ENCODE results near the gene DPH5. TPM values are rescaled to one million over a fixed set of nuclear protein-coding genes. Genes with fewer than 3 reads are reported as not detected.

DPH5 gene
- total and polyA plus RNA-seq, 10 of the 15 experiments (the other 5 are each of a cell fraction or from before 2014, with no cell fraction given): 44.1 to 95.7 (median 66.4) TPM

DNA sequence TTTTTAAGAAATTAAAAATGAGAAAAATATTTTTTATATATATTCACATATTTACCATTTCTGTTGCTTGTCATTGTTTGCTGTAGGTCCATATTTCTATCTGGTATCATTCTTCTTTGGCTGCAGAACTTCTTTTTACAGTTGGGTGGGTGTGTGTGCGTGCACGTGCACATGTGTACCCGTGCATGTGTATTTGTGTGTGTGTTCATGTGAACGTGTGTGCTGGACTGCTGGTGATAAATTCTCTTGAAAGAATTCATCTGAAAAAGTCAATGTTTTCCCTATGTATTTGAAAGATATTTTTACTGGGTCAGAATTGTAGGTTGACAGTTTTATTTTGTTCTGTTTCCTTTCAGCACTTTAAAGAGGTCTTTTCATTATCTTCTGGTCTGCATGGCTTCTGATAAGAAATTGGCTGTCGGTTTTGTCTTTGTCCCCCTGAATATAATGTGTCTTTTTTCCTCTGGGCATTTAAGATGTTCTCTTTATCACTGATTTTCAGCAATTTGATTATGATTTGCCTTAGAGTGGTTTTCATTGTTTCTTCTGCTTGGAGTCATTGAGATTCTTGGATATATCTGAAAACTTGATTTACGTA, 34.5 kb upstream of the DPH5 start:
- H2AFZ ChIP-seq (ENCODE audit: control insufficient read depth, low read depth, low read length): no peak overlapping the region
- intact Hi-C loops (cut with micrococcal nuclease; ENCODE audit: unreplicated experiment) (no loop called here), in situ Hi-C loops (cut with MboI) (no loop called here)
- H3K79me2 ChIP-seq (ENCODE audit: control insufficient read depth, insufficient read depth, low read length): no peaks in the 10 kb centered on the region; the same call in 1 of the 2 replicates
- ATAC-seq (no peak), DNase-seq (ENCODE audit: low read depth, low spot score) (no peak), FAIRE-seq (no peak)
- H4K20me1 ChIP-seq (ENCODE audit: control insufficient read depth, insufficient read depth): no peaks in the 10 kb centered on the region
- 96% methylated on average over 6 of the region's 6 CpGs for WGBS (ENCODE audit: insufficient coverage, insufficient replicate concordance, low lambda C conversion rate, missing lambda C conversion rate)
- no peaks in the 10 kb centered on the region for H3K27me3 ChIP-seq (replicated peaks in 1 of 2; ENCODE audit: control insufficient read depth in 2 of 2, insufficient read depth in 2 of 2, low read length in 1 of 2)
- H3K27ac ChIP-seq (ENCODE audit: control insufficient read depth, insufficient read depth): no peak overlapping the region
- POLR2A ChIA-PET: interaction anchor here (0.7 kb wide), 1 partner anchor 37 kb away, joined by 3 read pairs; no protein-coding TSS in a partner anchor
- H3K36me3 ChIP-seq (ENCODE audit: control insufficient read depth in 2 of 2, insufficient read depth in 2 of 2, low read length in 1 of 2): no peaks in the 10 kb centered on the region; a peak in 1 of 4 replicates
- H3K4me1 ChIP-seq (ENCODE audit: control insufficient read depth, insufficient read depth, low read length): peaks cover 8% of the 10 kb centered on the region
- H3K4me3 ChIP-seq: no peak overlapping the region
- BruUV-seq (replicated peaks): no TSS peak
- TF ChIP-seq SREBF2 (IDR thresholded peaks at IDR 0.05; ENCODE audit: low read length) (no peak), CHD1 (IDR thresholded peaks at IDR 0.05; ENCODE audit: low read depth, low read length) (no peak), YBX1 (IDR thresholded peaks at IDR 0.05) (no peak)
- TF ChIP-seq, protein P1, sequence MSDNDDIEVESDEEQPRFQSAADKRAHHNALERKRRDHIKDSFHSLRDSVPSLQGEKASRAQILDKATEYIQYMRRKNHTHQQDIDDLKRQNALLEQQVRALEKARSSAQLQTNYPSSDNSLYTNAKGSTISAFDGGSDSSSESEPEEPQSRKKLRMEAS (IDR thresholded peaks at IDR 0.05; ENCODE audit: low read depth, low read length): no peak
- RAD21 ChIA-PET (ENCODE audit: unreplicated experiment): no interaction called here
- H3K9ac ChIP-seq (ENCODE audit: control insufficient read depth, insufficient read depth, low read length): no peak overlapping the region
- H3K9me3 ChIP-seq (replicated peaks; ENCODE audit: control insufficient read depth, insufficient read depth, low read length): no peaks in the 10 kb centered on the region; the same call in 1 of the 3 replicates
- CTCF ChIA-PET: interaction anchor here (1.1 kb wide), 1 partner anchor 10 kb away, joined by 3 read pairs; no protein-coding TSS in a partner anchor
- SMC1A ChIA-PET (ENCODE audit: uncharacterized antibody, unreplicated experiment): no interaction called here
- H3K4me2 ChIP-seq (ENCODE audit: control insufficient read depth, insufficient read depth): no peak overlapping the region

DNA sequence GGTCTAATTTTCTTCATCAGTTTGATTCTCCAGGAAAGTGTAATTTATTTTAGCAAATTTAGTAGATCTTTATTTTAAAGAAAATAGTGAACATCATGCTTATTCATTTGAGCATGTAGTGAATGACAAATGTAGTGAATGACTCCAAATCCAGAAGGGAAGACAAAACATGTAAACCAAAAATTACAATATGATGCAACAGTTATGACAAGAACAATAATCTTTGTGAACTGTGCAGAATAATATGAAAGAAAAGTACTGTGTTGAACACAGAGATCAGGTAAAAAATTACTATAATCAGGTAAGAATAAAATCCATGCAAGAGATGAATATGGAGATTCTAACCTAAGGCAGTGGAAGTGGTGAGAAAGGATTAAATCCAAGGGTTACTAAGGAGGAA, 30.0 kb upstream of the DPH5 start:
- no TSS peak for BruUV-seq (replicated peaks)
- Histone ChIP-seq H3K27ac (ENCODE audit: control insufficient read depth, insufficient read depth) (no peak overlapping the region), H3K79me2 (ENCODE audit: control insufficient read depth, insufficient read depth, low read length) (no peaks in the 10 kb centered on the region; the same call in 1 of the 2 replicates), H4K20me1 (ENCODE audit: control insufficient read depth, insufficient read depth) (no peaks in the 10 kb centered on the region), H3K9me3 (replicated peaks; ENCODE audit: control insufficient read depth, insufficient read depth, low read length) (no peaks in the 10 kb centered on the region; the same call in 1 of the 3 replicates), H3K4me3 (no peak overlapping the region), H3K27me3 (replicated peaks in 1 of 2; ENCODE audit: control insufficient read depth in 2 of 2, insufficient read depth in 2 of 2, low read length in 1 of 2) (no peaks in the 10 kb centered on the region), H3K4me1 (ENCODE audit: control insufficient read depth, insufficient read depth, low read length) (peaks cover 24% of the 10 kb centered on the region), H3K4me2 (ENCODE audit: control insufficient read depth, insufficient read depth) (no peak overlapping the region), H2AFZ (ENCODE audit: control insufficient read depth, low read depth, low read length) (no peak overlapping the region), H3K36me3 (ENCODE audit: control insufficient read depth in 2 of 2, insufficient read depth in 2 of 2, low read length in 1 of 2) (no peaks in the 10 kb centered on the region; a peak in 1 of 4 replicates), H3K9ac (ENCODE audit: control insufficient read depth, insufficient read depth, low read length) (no peak overlapping the region)
- ChIA-PET RAD21 (ENCODE audit: unreplicated experiment) (no interaction called here), SMC1A (ENCODE audit: uncharacterized antibody, unreplicated experiment) (interaction anchor here (0.9 kb wide), 1 partner anchor 9 kb away, joined by 3 read pairs; no protein-coding TSS in a partner anchor), CTCF (interaction anchor here (1.0 kb wide), 1 partner anchor 19 kb away, joined by 3 read pairs; no protein-coding TSS in a partner anchor), POLR2A (no interaction called here)
- intact Hi-C loops (cut with micrococcal nuclease; ENCODE audit: unreplicated experiment) (no loop called here), in situ Hi-C loops (cut with MboI) (no loop called here)
- FAIRE-seq: no peak
- no peak for DNase-seq (ENCODE audit: low read depth, low spot score)
- TF ChIP-seq MEF2B (IDR thresholded peaks at IDR 0.05; ENCODE audit: partially characterized antibody, poor library complexity, severe bottlenecking) (no peak), MTA3 (IDR thresholded peaks at IDR 0.05; ENCODE audit: borderline replicate concordance, low read length) (no peak), ZNF274 (IDR thresholded peaks at IDR 0.05; ENCODE audit: insufficient read depth, insufficient read length) (no peak), CBX5 (IDR thresholded peaks at IDR 0.05; ENCODE audit: low read depth) (no peak), ZNF24 (IDR thresholded peaks at IDR 0.05) (no peak), SP1 (IDR thresholded peaks at IDR 0.05; ENCODE audit: low read depth, low read length) (no peak), BRCA1 (IDR thresholded peaks at IDR 0.05; ENCODE audit: low read depth, low read length) (no peak)
- TF ChIP-seq, protein P2, sequence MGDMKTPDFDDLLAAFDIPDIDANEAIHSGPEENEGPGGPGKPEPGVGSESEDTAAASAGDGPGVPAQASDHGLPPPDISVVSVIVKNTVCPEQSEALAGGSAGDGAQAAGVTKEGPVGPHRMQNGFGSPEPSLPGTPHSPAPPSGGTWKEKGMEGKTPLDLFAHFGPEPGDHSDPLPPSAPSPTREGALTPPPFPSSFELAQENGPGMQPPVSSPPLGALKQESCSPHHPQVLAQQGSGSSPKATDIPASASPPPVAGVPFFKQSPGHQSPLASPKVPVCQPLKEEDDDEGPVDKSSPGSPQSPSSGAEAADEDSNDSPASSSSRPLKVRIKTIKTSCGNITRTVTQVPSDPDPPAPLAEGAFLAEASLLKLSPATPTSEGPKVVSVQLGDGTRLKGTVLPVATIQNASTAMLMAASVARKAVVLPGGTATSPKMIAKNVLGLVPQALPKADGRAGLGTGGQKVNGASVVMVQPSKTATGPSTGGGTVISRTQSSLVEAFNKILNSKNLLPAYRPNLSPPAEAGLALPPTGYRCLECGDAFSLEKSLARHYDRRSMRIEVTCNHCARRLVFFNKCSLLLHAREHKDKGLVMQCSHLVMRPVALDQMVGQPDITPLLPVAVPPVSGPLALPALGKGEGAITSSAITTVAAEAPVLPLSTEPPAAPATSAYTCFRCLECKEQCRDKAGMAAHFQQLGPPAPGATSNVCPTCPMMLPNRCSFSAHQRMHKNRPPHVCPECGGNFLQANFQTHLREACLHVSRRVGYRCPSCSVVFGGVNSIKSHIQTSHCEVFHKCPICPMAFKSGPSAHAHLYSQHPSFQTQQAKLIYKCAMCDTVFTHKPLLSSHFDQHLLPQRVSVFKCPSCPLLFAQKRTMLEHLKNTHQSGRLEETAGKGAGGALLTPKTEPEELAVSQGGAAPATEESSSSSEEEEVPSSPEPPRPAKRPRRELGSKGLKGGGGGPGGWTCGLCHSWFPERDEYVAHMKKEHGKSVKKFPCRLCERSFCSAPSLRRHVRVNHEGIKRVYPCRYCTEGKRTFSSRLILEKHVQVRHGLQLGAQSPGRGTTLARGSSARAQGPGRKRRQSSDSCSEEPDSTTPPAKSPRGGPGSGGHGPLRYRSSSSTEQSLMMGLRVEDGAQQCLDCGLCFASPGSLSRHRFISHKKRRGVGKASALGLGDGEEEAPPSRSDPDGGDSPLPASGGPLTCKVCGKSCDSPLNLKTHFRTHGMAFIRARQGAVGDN (IDR thresholded peaks at IDR 0.05): no peak
- ATAC-seq: no peak

All from GM12878 (cell line).